Measurements from ENCODE around the gene TEX30. TPM values are rescaled to one million over a fixed set of nuclear protein-coding genes. Genes with fewer than 3 reads are reported as not detected.

Gene TEX30
- total and polyA plus RNA-seq, 2 donors from 2014 or later = 9.9 to 22.7 TPM

DNA sequence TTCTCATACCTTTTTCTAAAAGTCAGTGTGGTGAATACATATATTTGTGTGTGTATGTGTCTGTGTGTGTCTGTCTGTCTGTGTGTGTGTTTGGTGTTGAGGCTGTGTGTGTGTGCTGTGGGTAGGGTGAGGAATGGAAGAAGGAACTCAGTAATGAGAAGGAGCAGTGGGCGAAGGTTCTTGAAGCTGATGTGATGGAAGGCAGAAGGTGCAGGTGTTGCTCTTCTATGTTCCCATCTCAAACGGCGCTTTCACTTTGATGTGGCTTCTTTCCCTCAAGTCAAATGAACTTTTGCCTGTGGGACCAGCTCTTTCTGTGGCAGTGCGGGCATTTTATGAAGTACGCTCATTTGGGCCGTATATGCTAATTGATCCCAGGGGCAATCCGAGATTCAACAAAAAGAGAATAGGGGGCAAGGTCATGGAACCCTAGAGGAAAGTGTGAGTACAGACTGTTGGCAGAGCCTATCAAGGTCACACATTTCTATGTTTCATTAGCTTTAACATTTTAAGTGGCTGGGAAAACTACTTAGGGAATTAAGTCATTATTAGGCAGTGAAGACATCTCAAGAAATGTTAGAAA lies 40.5 kb upstream of the TEX30 start:
- FAIRE-seq (no peak), DNase-seq (no peak)
- peak overlapping the region; percentile 26 to 59 for H3K27ac ChIP-seq (ENCODE audit: low read depth in 2 of 2, low read length in 2 of 2)
- H3K4me1 ChIP-seq (ENCODE audit: control insufficient read depth in 2 of 3, insufficient read depth in 2 of 3, low read depth in 1 of 3, low read length in 3 of 3) = peaks cover 0 to 20% (median 9%) of the 10 kb centered on the region in 3 donors
- H3K36me3 ChIP-seq (ENCODE audit: control insufficient read depth in 2 of 3, insufficient read depth in 3 of 3, low read length in 3 of 3) = peaks cover 2 to 10% (median 2%) of the 10 kb centered on the region in 3 donors
- TF ChIP-seq, protein P1, sequence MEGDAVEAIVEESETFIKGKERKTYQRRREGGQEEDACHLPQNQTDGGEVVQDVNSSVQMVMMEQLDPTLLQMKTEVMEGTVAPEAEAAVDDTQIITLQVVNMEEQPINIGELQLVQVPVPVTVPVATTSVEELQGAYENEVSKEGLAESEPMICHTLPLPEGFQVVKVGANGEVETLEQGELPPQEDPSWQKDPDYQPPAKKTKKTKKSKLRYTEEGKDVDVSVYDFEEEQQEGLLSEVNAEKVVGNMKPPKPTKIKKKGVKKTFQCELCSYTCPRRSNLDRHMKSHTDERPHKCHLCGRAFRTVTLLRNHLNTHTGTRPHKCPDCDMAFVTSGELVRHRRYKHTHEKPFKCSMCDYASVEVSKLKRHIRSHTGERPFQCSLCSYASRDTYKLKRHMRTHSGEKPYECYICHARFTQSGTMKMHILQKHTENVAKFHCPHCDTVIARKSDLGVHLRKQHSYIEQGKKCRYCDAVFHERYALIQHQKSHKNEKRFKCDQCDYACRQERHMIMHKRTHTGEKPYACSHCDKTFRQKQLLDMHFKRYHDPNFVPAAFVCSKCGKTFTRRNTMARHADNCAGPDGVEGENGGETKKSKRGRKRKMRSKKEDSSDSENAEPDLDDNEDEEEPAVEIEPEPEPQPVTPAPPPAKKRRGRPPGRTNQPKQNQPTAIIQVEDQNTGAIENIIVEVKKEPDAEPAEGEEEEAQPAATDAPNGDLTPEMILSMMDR (IDR thresholded peaks at IDR 0.05; ENCODE audit: borderline replicate concordance, extremely low read depth, insufficient read depth) = no peak
- no peaks in the 10 kb centered on the region for H3K27me3 ChIP-seq (ENCODE audit: control insufficient read depth, insufficient read depth, low read length)
- H3K4me3 ChIP-seq (ENCODE audit: low read length in 3 of 3) = peak overlapping the region in 1 of 3 donors; percentile 47
- intact Hi-C loops (cut with DNase I) = no loop called here
- H3K9ac ChIP-seq (ENCODE audit: low read length in 3 of 3) = no peak overlapping the region
- H3K9me3 ChIP-seq (ENCODE audit: control insufficient read depth in 2 of 3, insufficient read depth in 1 of 3, low read length in 3 of 3) = peaks cover 0 to 3% (median 0%) of the 10 kb centered on the region in 3 donors

- Histone ChIP-seq H3K27me3 (ENCODE audit: control insufficient read depth, insufficient read depth, low read length) (no peaks in the 10 kb centered on the region), H3K4me1 (ENCODE audit: control insufficient read depth in 2 of 3, insufficient read depth in 2 of 3, low read depth in 1 of 3, low read length in 3 of 3) (peaks cover 0 to 20% (median 5%) of the 10 kb centered on the region in 3 donors), H3K4me3 (ENCODE audit: low read length in 3 of 3) (no peak overlapping the region), H3K36me3 (ENCODE audit: control insufficient read depth in 2 of 3, insufficient read depth in 3 of 3, low read length in 3 of 3) (peaks cover 0 to 13% (median 2%) of the 10 kb centered on the region in 3 donors), H3K9me3 (ENCODE audit: control insufficient read depth in 2 of 3, insufficient read depth in 1 of 3, low read length in 3 of 3) (peaks cover 0 to 3% (median 0%) of the 10 kb centered on the region in 3 donors), H3K9ac (ENCODE audit: low read length in 3 of 3) (no peak overlapping the region), H3K27ac (ENCODE audit: low read depth in 2 of 2, low read length in 2 of 2) (peak overlapping the region in 1 of 2 donors; percentile 30)
- intact Hi-C loops (cut with DNase I) = no loop called here
- TF ChIP-seq, protein P1 (IDR thresholded peaks at IDR 0.05; ENCODE audit: borderline replicate concordance, extremely low read depth, insufficient read depth) = no peak
- FAIRE-seq (no peak), DNase-seq (no peak)
These were observed 39.2 kb upstream of the TEX30 start for GRCh38 chr13:102812611-102813287.

DNA sequence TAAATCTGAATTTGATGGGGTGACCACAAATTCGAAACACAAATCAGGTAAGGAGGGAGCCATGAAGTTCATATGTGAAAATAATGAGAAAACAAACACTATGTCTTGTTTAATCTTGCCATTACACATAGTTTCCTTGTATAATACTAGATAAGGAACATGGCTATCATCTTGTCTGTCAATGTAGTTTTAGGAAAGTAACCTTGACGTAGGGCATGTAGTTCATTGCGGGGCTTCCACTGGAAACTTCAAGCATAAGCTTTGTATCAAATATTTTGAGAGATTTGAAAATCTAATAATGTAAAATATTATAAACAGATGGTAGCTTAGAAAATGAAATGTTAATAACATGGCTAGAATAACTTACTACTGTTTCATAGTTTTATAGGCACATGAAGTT lies 34.1 kb upstream of the TEX30 start:
- FAIRE-seq (no peak), DNase-seq (no peak)
- Histone ChIP-seq H3K27ac (ENCODE audit: low read depth in 2 of 2, low read length in 2 of 2) (no peak overlapping the region), H3K9ac (ENCODE audit: low read length in 3 of 3) (no peak overlapping the region), H3K36me3 (ENCODE audit: control insufficient read depth in 2 of 3, insufficient read depth in 3 of 3, low read length in 3 of 3) (peaks cover 0 to 6% (median 0%) of the 10 kb centered on the region in 3 donors), H3K4me3 (ENCODE audit: low read length in 3 of 3) (no peak overlapping the region), H3K27me3 (ENCODE audit: control insufficient read depth, insufficient read depth, low read length) (no peaks in the 10 kb centered on the region), H3K9me3 (ENCODE audit: control insufficient read depth in 2 of 3, insufficient read depth in 1 of 3, low read length in 3 of 3) (peaks cover 0 to 3% (median 0%) of the 10 kb centered on the region in 3 donors), H3K4me1 (ENCODE audit: control insufficient read depth in 2 of 3, insufficient read depth in 2 of 3, low read depth in 1 of 3, low read length in 3 of 3) (peaks cover 0 to 5% (median 0%) of the 10 kb centered on the region in 3 donors)
- intact Hi-C loops (cut with DNase I) = no loop called here
- TF ChIP-seq, protein P1 (IDR thresholded peaks at IDR 0.05; ENCODE audit: borderline replicate concordance, extremely low read depth, insufficient read depth) = no peak
